Stomach (tissue), 9 donors: Measurements from ENCODE around the gene ALPK1. TPM values are rescaled to one million over a fixed set of nuclear protein-coding genes. Genes with fewer than 3 reads are reported as not detected.

Experiments
- DNase-seq, 2 donors: peaks; one replicate each; pipeline versions ENCODE4 v3.0.0 to v3.0.0-alpha.2; 2013 to 2019
- H3K27ac ChIP-seq, 5 donors: fragments of 200-600 bp in 4 of 5; sonication (generic) in 4 of 5; one replicate each; pipeline ENCODE4 v1.5.1; 2013 to 2019; ENCODE audit warnings: mild to moderate bottlenecking in 1 of 5, moderate library complexity in 1 of 5
- H3K27me3 ChIP-seq, 3 donors: fragments of 200-600 bp; sonication (generic); one replicate each; pipeline ENCODE4 v1.5.1; 2017 to 2019; ENCODE audit warnings: mixed run types in 1 of 3
- H3K36me3 ChIP-seq, 4 donors: fragments of 200-600 bp; sonication (generic); 1 replicate in 3 of 4; 2 replicates in 1 of 4; pipeline ENCODE4 v1.5.1; 2016 to 2019
- H3K4me1 ChIP-seq, 4 donors: fragments of 200-600 bp; sonication (generic); one replicate each; pipeline ENCODE4 v1.5.1; 2016 to 2019
- H3K4me3 ChIP-seq, 4 donors: fragments of 200-600 bp; sonication (generic) in 3 of 4; one replicate each; pipeline ENCODE4 v1.5.1; 2016 to 2019; ENCODE audit warnings: mild to moderate bottlenecking in 1 of 4
- H3K9me3 ChIP-seq, 4 donors: fragments of 200-600 bp; sonication (generic); one replicate each; pipeline ENCODE4 v1.5.1; 2016 to 2019
- CTCF ChIP-seq, 7 experiments: fragments of 450-650 bp in 4 of 7; fragments of 200-600 bp in 3 of 7; sonication (generic) in 3 of 7; IDR thresholded peaks; one replicate each; pipeline ENCODE4 v1.5.1; 2016 to 2019; ENCODE audit warnings: antibody characterized with exemption in 7 of 7, control low read depth in 2 of 7, mild to moderate bottlenecking in 1 of 7
- EP300 ChIP-seq: sonication (generic); formaldehyde crosslinking; IDR thresholded peaks from one replicate; pipeline ENCODE4 v1.6.1; 2017; ENCODE audit warnings: antibody characterized with exemption
- POLR2A ChIP-seq, 4 donors: fragments of 450-650 bp; IDR thresholded peaks; one replicate each; pipeline ENCODE4 v1.6.1; 2016; ENCODE audit warnings: antibody characterized with exemption in 4 of 4, control low read depth in 2 of 4, mild to moderate bottlenecking in 1 of 4, moderate library complexity in 1 of 4
- POLR2AphosphoS5 ChIP-seq, 3 donors: sonication (generic); formaldehyde crosslinking; IDR thresholded peaks; one replicate each; pipeline ENCODE4 v1.6.1; 2016; ENCODE audit warnings: antibody characterized with exemption in 3 of 3
- WGBS, 5 donors: extraction: QIAGEN DNeasy Blood & Tissue Kit in 3 of 5; methylation state at CpG; one replicate each; pipeline versions ENCODE4 v1.1.5 to v1.1.7; 2013 to 2018; 5-methylcytosine and 5-hydroxymethylcytosine counted together
- intact Hi-C: fragments of 100-400 bp; cut with DNase I; formaldehyde crosslinking; loops from one replicate; pipeline ENCODE4 v1.15.1; 2023; ENCODE audit warnings: low total_unique reads
- polyA plus RNA-seq, 3 donors: library from polyadenylated mRNA; stranded (reverse); fragments of 200-250 nt; gene quantifications; one replicate each; pipeline ENCODE4 v1.2.3, GENCODE V29; 2013
- total RNA-seq, 5 donors: library from RNA; depleted of rRNA; stranded (reverse); fragments of >200 nt; gene quantifications; one replicate each; pipeline versions ENCODE4 v1.1.0 to v1.2.3, GENCODE V29; 2014 to 2016
- donor health status: healthy with polysubstance abuse.
- donor health status: Bipolar disorder and iron deficiency.
- donor health status: healthy.

Gene ALPK1
- total and polyA plus RNA-seq, 8 donors, result 2.9 to 47.7 (median 25.0) TPM

DNA sequence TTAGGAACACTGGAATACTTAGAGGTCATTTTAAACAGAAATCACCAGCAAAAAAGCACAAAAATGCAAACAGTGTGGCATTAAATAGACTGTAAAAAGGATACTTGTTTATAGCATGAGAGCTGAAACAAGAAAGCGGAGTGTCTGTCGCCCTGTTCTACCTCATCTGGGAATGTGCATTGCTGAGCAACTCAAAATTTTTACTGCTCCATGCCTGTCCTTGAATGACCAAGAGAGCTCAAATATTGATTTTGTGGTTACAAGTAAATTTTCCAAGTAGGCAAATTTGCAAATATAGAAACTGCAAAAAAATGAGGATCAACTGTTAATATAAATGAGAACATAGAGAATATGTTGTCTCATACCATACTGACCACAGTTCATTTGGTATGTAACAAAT lies 40.1 kb upstream of the ALPK1 start:
- Histone ChIP-seq H3K36me3 (peaks cover 4 to 33% (median 24%) of the 10 kb centered on the region in 4 donors), H3K4me1 (peaks cover 0 to 4% (median under 1%) of the 10 kb centered on the region in 4 donors), H3K4me3 (no peak overlapping the region), H3K27me3 (no peaks in the 10 kb centered on the region), H3K27ac (no peak overlapping the region), H3K9me3 (no peaks in the 10 kb centered on the region)
- WGBS, 5 donors, result 60 to 83% (median 64%) methylated on average over 2 of the region's 2 CpGs
- intact Hi-C loops, result no loop called here
- no peak for DNase-seq
- no peak for TF ChIP-seq POLR2A (IDR thresholded peaks at IDR 0.05)

GRCh38 chr4:112266823-112267222 lies 30.3 kb upstream of the ALPK1 start:
- H3K27me3 ChIP-seq, result no peaks in the 10 kb centered on the region
- peaks cover 0 to 38% (median 15%) of the 10 kb centered on the region in 4 donors for H3K36me3 ChIP-seq
- TF ChIP-seq POLR2A (IDR thresholded peaks at IDR 0.05) (no peak), CTCF (IDR thresholded peaks at IDR 0.05) (peak in 4 of 7 experiments; percentile 23 to 46 (median 32))
- H3K27ac ChIP-seq, result no peak overlapping the region
- intact Hi-C loops, result no loop called here
- peak in 1 of 2 donors; percentile 33 for DNase-seq
- no peaks in the 10 kb centered on the region for H3K4me1 ChIP-seq
- no peaks in the 10 kb centered on the region for H3K9me3 ChIP-seq
- WGBS, 5 donors, result 57 to 75% (median 65%) methylated on average over 2 of the region's 2 CpGs
- H3K4me3 ChIP-seq, result no peak overlapping the region

DNA sequence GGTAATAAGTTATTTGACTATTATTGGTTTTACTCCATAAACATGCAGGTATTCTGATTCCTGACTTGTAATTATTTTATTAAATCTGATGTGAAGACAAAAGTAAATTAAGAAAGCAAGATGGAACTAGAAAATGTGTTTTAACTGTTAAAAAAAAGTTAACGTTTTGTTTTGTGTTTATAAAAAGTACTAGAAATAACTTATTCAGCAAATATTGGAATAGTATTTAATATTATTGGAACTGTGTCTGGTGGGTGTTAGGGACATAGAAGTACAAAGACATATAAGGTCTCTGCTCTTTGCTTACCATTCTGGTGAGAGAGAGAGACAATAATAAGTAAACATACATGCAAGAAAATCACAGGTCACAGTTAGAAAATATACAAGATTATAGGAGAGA lies 27.1 kb upstream of the ALPK1 start:
- H3K4me1 ChIP-seq, result no peaks in the 10 kb centered on the region
- H3K36me3 ChIP-seq, result peaks cover 0 to 31% (median 7%) of the 10 kb centered on the region in 4 donors
- no peaks in the 10 kb centered on the region for H3K9me3 ChIP-seq
- 74 to 91% (median 86%) methylated on average over 1 of the region's 1 CpG for WGBS, 5 donors
- TF ChIP-seq EP300, result no peak
- TF ChIP-seq POLR2A (IDR thresholded peaks at IDR 0.05), result no peak
- TF ChIP-seq CTCF (IDR thresholded peaks at IDR 0.05), result no peak
- TF ChIP-seq POLR2AphosphoS5 (IDR thresholded peaks at IDR 0.05), result no peak
- H3K27ac ChIP-seq, result no peak overlapping the region
- H3K27me3 ChIP-seq, result no peaks in the 10 kb centered on the region
- no peak for DNase-seq
- intact Hi-C loops, result no loop called here
- no peak overlapping the region for H3K4me3 ChIP-seq

- Histone ChIP-seq H3K9me3 (no peaks in the 10 kb centered on the region), H3K27ac (no peak overlapping the region), H3K36me3 (peaks cover 0 to 34% (median 4%) of the 10 kb centered on the region in 4 donors), H3K4me1 (no peaks in the 10 kb centered on the region), H3K4me3 (no peak overlapping the region), H3K27me3 (no peaks in the 10 kb centered on the region)
- WGBS, 5 donors, result 84 to 91% (median 89%) methylated on average over 8 of the region's 8 CpGs
- no peak for DNase-seq
- intact Hi-C loops, result no loop called here
- TF ChIP-seq EP300 (no peak), POLR2A (IDR thresholded peaks at IDR 0.05) (no peak), POLR2AphosphoS5 (IDR thresholded peaks at IDR 0.05) (no peak), CTCF (IDR thresholded peaks at IDR 0.05) (no peak)
Measured at GRCh38 chr4:112270640-112271421, 26.3 kb upstream of the ALPK1 start.

DNA sequence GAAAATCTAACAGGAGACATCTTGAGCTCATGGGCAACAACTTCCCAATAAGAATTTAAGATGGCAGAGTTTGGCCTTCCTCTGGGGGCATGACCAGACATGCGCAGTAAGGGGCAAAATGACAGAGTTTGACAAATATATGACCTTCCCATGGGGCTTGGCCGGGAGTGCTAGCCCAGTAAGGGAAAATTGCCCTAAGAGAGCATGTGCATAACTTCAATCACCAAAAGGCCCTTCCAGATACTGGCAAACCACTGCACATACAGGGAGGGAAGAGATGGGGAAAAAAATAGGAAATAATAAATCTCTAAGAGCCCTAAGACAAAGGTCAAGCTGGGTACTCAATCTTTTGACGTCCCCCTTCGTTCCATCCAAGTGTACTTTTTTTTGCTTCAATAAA lies 24.9 kb upstream of the ALPK1 start:
- 86 to 96% (median 93%) methylated on average over 4 of the region's 4 CpGs for WGBS, 5 donors
- Histone ChIP-seq H3K4me1 (no peaks in the 10 kb centered on the region), H3K27ac (no peak overlapping the region), H3K36me3 (peaks cover 0 to 43% (median 9%) of the 10 kb centered on the region in 4 donors), H3K27me3 (no peaks in the 10 kb centered on the region), H3K9me3 (no peaks in the 10 kb centered on the region), H3K4me3 (no peak overlapping the region)
- TF ChIP-seq POLR2A (IDR thresholded peaks at IDR 0.05) (no peak), CTCF (IDR thresholded peaks at IDR 0.05) (no peak), POLR2AphosphoS5 (IDR thresholded peaks at IDR 0.05) (no peak), EP300 (no peak)
- intact Hi-C loops, result no loop called here
- DNase-seq, result no peak
